Upper lobe of right lung (tissue), 1 donor: Measurements from ENCODE around the gene LPP. TPM values are rescaled to one million over a fixed set of nuclear protein-coding genes. Genes with fewer than 3 reads are reported as not detected.
A peak's percentile ranks its signal among the peaks of the same experiment; 100 is the strongest.

Experiments
- ATAC-seq: fragments of 200-7000 bp; cut with Tn5 transposase; one replicate; pipeline ENCODE4 v1.9.1; 2020; ENCODE audit warnings: mild to moderate bottlenecking, moderate library complexity
- DNase-seq: peaks from one replicate; pipeline ENCODE4 v3.0.0-alpha.2; 2020
- H3K27ac ChIP-seq: fragments of 200-600 bp; one replicate; pipeline ENCODE4 v1.8.0; 2022
- H3K27me3 ChIP-seq: fragments of 200-600 bp; one replicate; pipeline ENCODE4 v1.8.0; 2022; ENCODE audit warnings: mild to moderate bottlenecking
- H3K36me3 ChIP-seq: fragments of 200-600 bp; one replicate; pipeline ENCODE4 v1.8.0; 2022
- H3K4me1 ChIP-seq: fragments of 200-600 bp; one replicate; pipeline ENCODE4 v1.8.0; 2022
- H3K4me3 ChIP-seq: fragments of 200-600 bp; one replicate; pipeline ENCODE4 v1.8.0; 2022; ENCODE audit warnings: mild to moderate bottlenecking
- H3K9me3 ChIP-seq: fragments of 200-600 bp; one replicate; pipeline ENCODE4 v1.8.0; 2022
- intact Hi-C: fragments of 100-400 bp; cut with DNase I; formaldehyde crosslinking; loops from one replicate; pipeline ENCODE4 v1.11.0; 2022
- total RNA-seq: library from RNA; stranded (reverse); fragmentation: NEBNext Ultra II Directional; extraction: Animal tissue kit (Norgen Biotek cat#: 25700); gene quantifications from one replicate; pipeline ENCODE4 v1.2.1, GENCODE V29; 2021
- TF ChIP-seq, protein P1 (sequence below): fragments of 200-600 bp; IDR thresholded peaks from one replicate; pipeline ENCODE4 v1.8.0; 2022; ENCODE audit warnings: antibody characterized with exemption
- donor health status: DM: no; HTN: yes; CAD: no; lungs with severe emphysema.

The LPP gene
- total RNA-seq, 1 donor from 2014 or later, result 191 TPM

GRCh38 chr3:188212308-188212969, 58.5 kb downstream of the LPP start:
- Histone ChIP-seq H3K27me3 (no peaks in the 10 kb centered on the region), H3K9me3 (no peaks in the 10 kb centered on the region), H3K4me3 (peak overlapping the region; percentile 14), H3K36me3 (peaks cover 5% of the 10 kb centered on the region), H3K4me1 (peaks cover 36% of the 10 kb centered on the region), H3K27ac (peak overlapping the region; percentile 70)
- TF ChIP-seq, protein P1, sequence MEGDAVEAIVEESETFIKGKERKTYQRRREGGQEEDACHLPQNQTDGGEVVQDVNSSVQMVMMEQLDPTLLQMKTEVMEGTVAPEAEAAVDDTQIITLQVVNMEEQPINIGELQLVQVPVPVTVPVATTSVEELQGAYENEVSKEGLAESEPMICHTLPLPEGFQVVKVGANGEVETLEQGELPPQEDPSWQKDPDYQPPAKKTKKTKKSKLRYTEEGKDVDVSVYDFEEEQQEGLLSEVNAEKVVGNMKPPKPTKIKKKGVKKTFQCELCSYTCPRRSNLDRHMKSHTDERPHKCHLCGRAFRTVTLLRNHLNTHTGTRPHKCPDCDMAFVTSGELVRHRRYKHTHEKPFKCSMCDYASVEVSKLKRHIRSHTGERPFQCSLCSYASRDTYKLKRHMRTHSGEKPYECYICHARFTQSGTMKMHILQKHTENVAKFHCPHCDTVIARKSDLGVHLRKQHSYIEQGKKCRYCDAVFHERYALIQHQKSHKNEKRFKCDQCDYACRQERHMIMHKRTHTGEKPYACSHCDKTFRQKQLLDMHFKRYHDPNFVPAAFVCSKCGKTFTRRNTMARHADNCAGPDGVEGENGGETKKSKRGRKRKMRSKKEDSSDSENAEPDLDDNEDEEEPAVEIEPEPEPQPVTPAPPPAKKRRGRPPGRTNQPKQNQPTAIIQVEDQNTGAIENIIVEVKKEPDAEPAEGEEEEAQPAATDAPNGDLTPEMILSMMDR, result no peak
- ATAC-seq, result peak; percentile 67
- intact Hi-C loops, result no loop called here
- no peak for DNase-seq

DNA sequence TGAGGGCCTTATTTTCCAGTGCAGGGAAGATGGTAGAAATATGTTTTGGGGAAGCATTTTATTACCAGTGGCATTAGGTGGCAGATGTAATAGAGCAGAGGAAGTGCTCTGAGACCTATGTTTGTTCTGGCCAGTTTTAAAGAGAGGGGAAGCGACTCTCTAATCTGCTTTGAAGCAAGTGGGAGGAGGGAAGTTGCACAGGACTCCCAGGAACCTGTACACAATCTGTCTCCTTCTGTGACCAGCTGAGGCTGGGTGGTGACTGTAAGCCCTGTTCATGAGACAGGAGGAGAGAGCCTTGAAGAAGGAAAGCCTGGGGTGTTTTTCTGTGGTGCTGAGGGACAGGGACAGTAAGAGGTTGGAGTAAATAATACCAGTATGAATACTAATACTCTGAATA, 60.5 kb downstream of the LPP start:
- peak overlapping the region; percentile 8 for H3K4me3 ChIP-seq
- DNase-seq (no peak), ATAC-seq (peak; percentile 81)
- peaks cover 47% of the 10 kb centered on the region for H3K4me1 ChIP-seq
- H3K27me3 ChIP-seq, result no peaks in the 10 kb centered on the region
- peak overlapping the region; percentile 40 for H3K27ac ChIP-seq
- TF ChIP-seq, protein P1, result no peak
- intact Hi-C loops, result no loop called here
- H3K36me3 ChIP-seq, result no peaks in the 10 kb centered on the region
- H3K9me3 ChIP-seq, result no peaks in the 10 kb centered on the region

- no peaks in the 10 kb centered on the region for H3K27me3 ChIP-seq
- TF ChIP-seq, protein P1, result no peak
- H3K27ac ChIP-seq, result peak overlapping the region; percentile 40
- no peaks in the 10 kb centered on the region for H3K36me3 ChIP-seq
- H3K9me3 ChIP-seq, result no peaks in the 10 kb centered on the region
- H3K4me3 ChIP-seq, result peak overlapping the region; percentile 8
- intact Hi-C loops, result no loop called here
- H3K4me1 ChIP-seq, result peaks cover 48% of the 10 kb centered on the region
- ATAC-seq (no peak), DNase-seq (no peak)
Observed at GRCh38 chr3:188215129-188215528, 61.2 kb downstream of the LPP start.

DNA sequence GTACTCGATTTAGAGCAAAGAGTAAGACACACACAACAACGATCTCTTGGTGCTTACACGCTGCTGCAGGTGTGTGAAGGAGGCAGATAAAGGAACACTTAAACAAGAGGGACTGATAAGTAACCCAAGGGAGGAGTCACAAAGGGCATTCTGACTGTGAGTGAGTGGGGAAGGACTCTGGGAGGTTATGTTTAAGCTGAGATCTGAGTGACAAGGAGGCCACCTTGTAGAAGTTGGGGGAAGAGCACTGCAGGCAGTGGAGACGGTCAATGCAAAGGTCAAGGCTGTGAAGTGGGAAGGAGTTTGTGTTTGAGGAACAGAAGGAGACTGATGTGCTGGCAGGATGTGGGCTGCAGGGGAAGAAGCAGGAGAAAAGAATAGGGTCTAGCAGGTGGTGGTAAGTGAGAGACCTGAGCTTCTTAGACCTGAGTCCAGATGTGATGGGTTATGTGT, 63.1 kb downstream of the LPP start:
- H3K27ac ChIP-seq, result peak overlapping the region; percentile 13
- intact Hi-C loops, result no loop called here
- peaks cover 48% of the 10 kb centered on the region for H3K4me1 ChIP-seq
- no peaks in the 10 kb centered on the region for H3K9me3 ChIP-seq
- H3K36me3 ChIP-seq, result no peaks in the 10 kb centered on the region
- no peak for DNase-seq
- TF ChIP-seq, protein P1, result no peak
- ATAC-seq, result peak; percentile 70
- no peak overlapping the region for H3K4me3 ChIP-seq
- H3K27me3 ChIP-seq, result no peaks in the 10 kb centered on the region

- Histone ChIP-seq H3K4me1 (peaks cover 50% of the 10 kb centered on the region), H3K36me3 (no peaks in the 10 kb centered on the region), H3K27me3 (no peaks in the 10 kb centered on the region), H3K9me3 (no peaks in the 10 kb centered on the region), H3K27ac (peak overlapping the region; percentile 13), H3K4me3 (no peak overlapping the region)
- ATAC-seq (no peak), DNase-seq (no peak)
- intact Hi-C loops, result no loop called here
- TF ChIP-seq, protein P1, result no peak
Observed at GRCh38 chr3:188217726-188218125, 63.8 kb downstream of the LPP start.
